HEK293 (cell line): Measurements from ENCODE around the gene CRLF2.

Source experiments
- GLI2 ChIP-seq: fragments of 450-650 bp; formaldehyde crosslinking; IDR thresholded peaks from 2 replicates; pipeline ENCODE4; 2017; ENCODE audit warnings: missing biosample characterization, missing genetic modification characterization, low read depth, borderline replicate concordance
- GLI4 ChIP-seq: fragments of 450-650 bp; formaldehyde crosslinking; IDR thresholded peaks from 2 replicates; pipeline ENCODE4 v1.5.1; 2016; ENCODE audit warnings: missing biosample characterization, missing genetic modification characterization
- SETDB1 ChIP-seq: IDR thresholded peaks from one replicate; pipeline ENCODE4 v1.6.1; 2017; ENCODE audit warnings: mild to moderate bottlenecking, low read length, moderate library complexity, mixed read lengths; ENCODE audit not compliant: insufficient read length
- SP3 ChIP-seq: fragments of 450-650 bp; formaldehyde crosslinking; IDR thresholded peaks from 2 replicates; pipeline ENCODE4 v1.5.1; 2016; ENCODE audit warnings: missing biosample characterization, missing genetic modification characterization
- TRIM28 ChIP-seq: IDR thresholded peaks from 2 replicates; pipeline ENCODE4 v1.6.1; 2011; ENCODE audit warnings: low read length, control low read depth, borderline replicate concordance
- YY1 ChIP-seq: fragments of 450-650 bp; formaldehyde crosslinking; IDR thresholded peaks from 2 replicates; pipeline ENCODE4 v1.5.1; 2018; ENCODE audit warnings: missing biosample characterization, missing genetic modification characterization
- ZBTB1 ChIP-seq: fragments of 450-650 bp; formaldehyde crosslinking; IDR thresholded peaks from 2 replicates; pipeline ENCODE4 v1.5.1; 2016; ENCODE audit warnings: missing biosample characterization, missing genetic modification characterization
- ZBTB17 ChIP-seq: fragments of 450-650 bp; formaldehyde crosslinking; IDR thresholded peaks from 2 replicates; pipeline ENCODE4 v1.5.1; 2016; ENCODE audit warnings: missing biosample characterization, missing genetic modification characterization
- ZFHX2 ChIP-seq: fragments of 450-650 bp; formaldehyde crosslinking; conservative IDR thresholded peaks from 2 replicates; pipeline ENCODE4 v1.5.1; 2016; ENCODE audit warnings: missing biosample characterization, missing genetic modification characterization
- ZFP41 ChIP-seq: fragments of 450-650 bp; formaldehyde crosslinking; IDR thresholded peaks from 2 replicates; pipeline ENCODE4 v1.5.1; 2016; ENCODE audit warnings: missing biosample characterization, missing genetic modification characterization, borderline replicate concordance
- ZNF157 ChIP-seq: fragments of 450-650 bp; formaldehyde crosslinking; IDR thresholded peaks from 2 replicates; pipeline ENCODE4 v1.5.1; 2016; ENCODE audit warnings: missing biosample characterization, missing genetic modification characterization
- ZNF184 ChIP-seq: fragments of 450-650 bp; IDR thresholded peaks from 2 replicates; pipeline ENCODE4 v1.5.1; 2018; ENCODE audit warnings: missing biosample characterization, mild to moderate bottlenecking, missing genetic modification characterization
- ZNF221 ChIP-seq: fragments of 450-650 bp; formaldehyde crosslinking; IDR thresholded peaks from 2 replicates; pipeline ENCODE4 v1.5.1; 2017; ENCODE audit warnings: missing biosample characterization, missing genetic modification characterization, borderline replicate concordance
- ZNF292 ChIP-seq: fragments of 450-650 bp; formaldehyde crosslinking; IDR thresholded peaks from 2 replicates; pipeline ENCODE4 v1.5.1; 2016; ENCODE audit warnings: low read depth, missing biosample characterization, missing genetic modification characterization, borderline replicate concordance
- ZNF311 ChIP-seq: fragments of 450-650 bp; formaldehyde crosslinking; IDR thresholded peaks from 2 replicates; pipeline ENCODE4 v1.5.1; 2017; ENCODE audit warnings: missing biosample characterization, missing genetic modification characterization, borderline replicate concordance
- ZNF324 ChIP-seq: fragments of 450-650 bp; formaldehyde crosslinking; IDR thresholded peaks from 2 replicates; pipeline ENCODE4 v1.5.1; 2016; ENCODE audit warnings: missing biosample characterization, missing genetic modification characterization
- ZNF48 ChIP-seq: fragments of 450-650 bp; formaldehyde crosslinking; IDR thresholded peaks from 2 replicates; pipeline ENCODE4 v1.5.1; 2016; ENCODE audit warnings: missing biosample characterization, missing genetic modification characterization
- ZNF549 ChIP-seq: fragments of 450-650 bp; IDR thresholded peaks from 2 replicates; pipeline ENCODE4 v1.5.1; 2018; ENCODE audit warnings: missing biosample characterization, missing genetic modification characterization, mild to moderate bottlenecking, inconsistent platforms, moderate library complexity
- ZNF585B ChIP-seq: fragments of 450-650 bp; formaldehyde crosslinking; IDR thresholded peaks from 2 replicates; pipeline ENCODE4 v1.5.1; 2016; ENCODE audit warnings: missing biosample characterization, missing genetic modification characterization
- ZNF629 ChIP-seq: fragments of 450-650 bp; formaldehyde crosslinking; IDR thresholded peaks from 2 replicates; pipeline ENCODE4 v1.5.1; 2017; ENCODE audit warnings: missing biosample characterization, missing genetic modification characterization
- ZNF670 ChIP-seq: fragments of 450-650 bp; formaldehyde crosslinking; IDR thresholded peaks from 2 replicates; pipeline ENCODE4 v1.5.1; 2016; ENCODE audit warnings: missing biosample characterization, missing genetic modification characterization, low read depth
- ZNF76 ChIP-seq: fragments of 450-650 bp; formaldehyde crosslinking; IDR thresholded peaks from 2 replicates; pipeline ENCODE4; 2016; ENCODE audit warnings: low read depth, missing biosample characterization, missing genetic modification characterization, borderline replicate concordance
- ZNF837 ChIP-seq: fragments of 450-650 bp; formaldehyde crosslinking; IDR thresholded peaks from 2 replicates; pipeline ENCODE4 v1.5.1; 2016; ENCODE audit warnings: missing biosample characterization, missing genetic modification characterization
- ZXDB ChIP-seq: fragments of 450-650 bp; formaldehyde crosslinking; IDR thresholded peaks from 2 replicates; pipeline ENCODE4 v1.5.1; 2016; ENCODE audit warnings: missing biosample characterization, missing genetic modification characterization
- TF ChIP-seq, protein P1 (sequence below): fragments of 450-650 bp; formaldehyde crosslinking; IDR thresholded peaks from 2 replicates; pipeline ENCODE4 v1.5.0; 2017; ENCODE audit warnings: missing biosample characterization, missing genetic modification characterization, borderline replicate concordance
- TF ChIP-seq, protein P2 (sequence below): fragments of 450-650 bp; formaldehyde crosslinking; IDR thresholded peaks from 2 replicates; pipeline ENCODE4 v1.5.1; 2016; ENCODE audit warnings: missing biosample characterization, missing genetic modification characterization
- TF ChIP-seq, protein P3 (sequence below): fragments of 450-650 bp; IDR thresholded peaks from 2 replicates; pipeline ENCODE4 v1.5.1; 2018; ENCODE audit warnings: missing biosample characterization, mild to moderate bottlenecking, missing genetic modification characterization
- TF ChIP-seq, protein P4 (sequence below): fragments of 450-650 bp; formaldehyde crosslinking; IDR thresholded peaks from 2 replicates; pipeline ENCODE4 v1.5.1; 2016; ENCODE audit warnings: missing biosample characterization, missing genetic modification characterization
- TF ChIP-seq, protein P5 (sequence below): fragments of 450-650 bp; formaldehyde crosslinking; IDR thresholded peaks from 2 replicates; pipeline ENCODE4 v1.5.1; 2016; ENCODE audit warnings: missing biosample characterization, missing genetic modification characterization, borderline replicate concordance

The CRLF2 gene

DNA sequence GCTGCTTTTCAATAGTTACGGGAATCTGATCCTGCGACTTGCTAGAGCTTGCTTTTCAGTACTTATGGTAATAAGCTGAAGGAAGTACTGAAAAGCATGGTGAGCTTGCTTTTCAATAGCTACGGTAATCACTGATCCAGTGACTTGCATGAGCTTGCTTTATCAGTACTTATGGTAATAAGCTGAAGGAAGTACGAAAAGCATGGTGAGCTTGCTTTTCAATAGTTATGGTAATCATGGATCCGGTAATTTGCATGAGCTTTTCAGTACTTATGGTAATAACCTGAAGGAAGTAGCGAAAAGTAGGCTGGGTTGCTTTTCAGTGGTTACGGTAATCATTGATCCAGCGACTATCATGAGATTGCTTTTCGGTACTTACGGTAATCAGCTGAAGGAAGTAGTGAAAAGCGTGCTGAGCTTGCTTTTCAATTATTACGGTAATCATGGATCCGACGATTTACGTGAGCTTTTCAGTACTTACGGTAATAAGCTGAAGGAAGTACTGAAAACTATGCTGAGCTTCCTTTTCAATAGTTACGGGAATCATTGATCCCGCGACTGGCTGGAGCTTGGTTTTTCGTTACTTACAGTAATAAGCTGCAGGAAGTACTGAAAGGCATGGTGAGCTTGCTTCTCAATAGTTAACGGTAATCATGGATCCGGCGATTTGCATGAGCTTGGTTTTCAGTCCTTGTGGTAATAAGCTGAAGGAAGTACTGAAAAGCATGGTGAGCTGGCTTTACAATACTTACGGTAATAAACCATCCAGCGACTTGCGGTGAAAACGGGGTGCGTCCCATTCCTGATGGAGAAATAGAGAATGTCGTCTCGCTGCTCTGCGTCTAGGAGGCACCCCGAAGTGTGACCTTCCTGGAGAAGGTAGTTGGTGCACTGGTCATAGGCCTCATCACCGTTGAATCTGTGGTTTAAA is 6.5 kb downstream of the CRLF2 start (continued):
- TF ChIP-seq, protein P1, sequence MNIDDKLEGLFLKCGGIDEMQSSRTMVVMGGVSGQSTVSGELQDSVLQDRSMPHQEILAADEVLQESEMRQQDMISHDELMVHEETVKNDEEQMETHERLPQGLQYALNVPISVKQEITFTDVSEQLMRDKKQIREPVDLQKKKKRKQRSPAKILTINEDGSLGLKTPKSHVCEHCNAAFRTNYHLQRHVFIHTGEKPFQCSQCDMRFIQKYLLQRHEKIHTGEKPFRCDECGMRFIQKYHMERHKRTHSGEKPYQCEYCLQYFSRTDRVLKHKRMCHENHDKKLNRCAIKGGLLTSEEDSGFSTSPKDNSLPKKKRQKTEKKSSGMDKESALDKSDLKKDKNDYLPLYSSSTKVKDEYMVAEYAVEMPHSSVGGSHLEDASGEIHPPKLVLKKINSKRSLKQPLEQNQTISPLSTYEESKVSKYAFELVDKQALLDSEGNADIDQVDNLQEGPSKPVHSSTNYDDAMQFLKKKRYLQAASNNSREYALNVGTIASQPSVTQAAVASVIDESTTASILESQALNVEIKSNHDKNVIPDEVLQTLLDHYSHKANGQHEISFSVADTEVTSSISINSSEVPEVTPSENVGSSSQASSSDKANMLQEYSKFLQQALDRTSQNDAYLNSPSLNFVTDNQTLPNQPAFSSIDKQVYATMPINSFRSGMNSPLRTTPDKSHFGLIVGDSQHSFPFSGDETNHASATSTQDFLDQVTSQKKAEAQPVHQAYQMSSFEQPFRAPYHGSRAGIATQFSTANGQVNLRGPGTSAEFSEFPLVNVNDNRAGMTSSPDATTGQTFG, result no peak
- TF ChIP-seq YY1 (peak; percentile 58; the same call in 1 of the 2 replicates), ZNF549 (tag by site-specific recombination) (no peak), ZBTB17 (tag by site-specific recombination) (peak; percentile 59), GLI2 (no peak), ZFP41 (no peak), ZNF157 (tag by site-specific recombination) (no peak), ZNF670 (no peak), ZNF292 (tag by site-specific recombination) (no peak), ZNF221 (tag by site-specific recombination) (no peak), SP3 (no peak), ZNF76 (tag by site-specific recombination) (no peak), ZFHX2 (tag by site-specific recombination) (no peak), ZXDB (tag by site-specific recombination) (peak; percentile 60; the same call in 1 of the 2 replicates), ZNF311 (tag by site-specific recombination) (no peak), ZBTB1 (tag by site-specific recombination) (no peak), TRIM28 (peak; percentile 100), SETDB1 (peak; percentile 53), ZNF48 (no peak), ZNF184 (tag by site-specific recombination) (peak; percentile 38; the same call in 1 of the 2 replicates), ZNF629 (peak; percentile 45; the same call in 1 of the 2 replicates), ZNF585B (tag by site-specific recombination) (no peak), ZNF324 (tag by site-specific recombination) (peak; percentile 67; the same call in 1 of the 2 replicates), GLI4 (tag by site-specific recombination) (no peak), ZNF837 (tag by site-specific recombination) (no peak)
- TF ChIP-seq, protein P2, sequence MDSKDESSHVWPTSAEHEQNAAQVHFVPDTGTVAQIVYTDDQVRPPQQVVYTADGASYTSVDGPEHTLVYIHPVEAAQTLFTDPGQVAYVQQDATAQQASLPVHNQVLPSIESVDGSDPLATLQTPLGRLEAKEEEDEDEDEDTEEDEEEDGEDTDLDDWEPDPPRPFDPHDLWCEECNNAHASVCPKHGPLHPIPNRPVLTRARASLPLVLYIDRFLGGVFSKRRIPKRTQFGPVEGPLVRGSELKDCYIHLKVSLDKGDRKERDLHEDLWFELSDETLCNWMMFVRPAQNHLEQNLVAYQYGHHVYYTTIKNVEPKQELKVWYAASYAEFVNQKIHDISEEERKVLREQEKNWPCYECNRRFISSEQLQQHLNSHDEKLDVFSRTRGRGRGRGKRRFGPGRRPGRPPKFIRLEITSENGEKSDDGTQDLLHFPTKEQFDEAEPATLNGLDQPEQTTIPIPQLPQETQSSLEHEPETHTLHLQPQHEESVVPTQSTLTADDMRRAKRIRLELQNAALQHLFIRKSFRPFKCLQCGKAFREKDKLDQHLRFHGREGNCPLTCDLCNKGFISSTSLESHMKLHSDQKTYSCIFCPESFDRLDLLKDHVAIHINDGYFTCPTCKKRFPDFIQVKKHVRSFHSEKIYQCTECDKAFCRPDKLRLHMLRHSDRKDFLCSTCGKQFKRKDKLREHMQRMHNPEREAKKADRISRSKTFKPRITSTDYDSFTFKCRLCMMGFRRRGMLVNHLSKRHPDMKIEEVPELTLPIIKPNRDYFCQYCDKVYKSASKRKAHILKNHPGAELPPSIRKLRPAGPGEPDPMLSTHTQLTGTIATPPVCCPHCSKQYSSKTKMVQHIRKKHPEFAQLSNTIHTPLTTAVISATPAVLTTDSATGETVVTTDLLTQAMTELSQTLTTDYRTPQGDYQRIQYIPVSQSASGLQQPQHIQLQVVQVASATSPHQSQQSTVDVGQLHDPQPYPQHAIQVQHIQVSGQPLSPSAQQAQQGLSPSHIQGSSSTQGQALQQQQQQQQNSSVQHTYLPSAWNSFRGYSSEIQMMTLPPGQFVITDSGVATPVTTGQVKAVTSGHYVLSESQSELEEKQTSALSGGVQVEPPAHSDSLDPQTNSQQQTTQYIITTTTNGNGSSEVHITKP (tag by site-specific recombination), result no peak
- TF ChIP-seq, protein P3, sequence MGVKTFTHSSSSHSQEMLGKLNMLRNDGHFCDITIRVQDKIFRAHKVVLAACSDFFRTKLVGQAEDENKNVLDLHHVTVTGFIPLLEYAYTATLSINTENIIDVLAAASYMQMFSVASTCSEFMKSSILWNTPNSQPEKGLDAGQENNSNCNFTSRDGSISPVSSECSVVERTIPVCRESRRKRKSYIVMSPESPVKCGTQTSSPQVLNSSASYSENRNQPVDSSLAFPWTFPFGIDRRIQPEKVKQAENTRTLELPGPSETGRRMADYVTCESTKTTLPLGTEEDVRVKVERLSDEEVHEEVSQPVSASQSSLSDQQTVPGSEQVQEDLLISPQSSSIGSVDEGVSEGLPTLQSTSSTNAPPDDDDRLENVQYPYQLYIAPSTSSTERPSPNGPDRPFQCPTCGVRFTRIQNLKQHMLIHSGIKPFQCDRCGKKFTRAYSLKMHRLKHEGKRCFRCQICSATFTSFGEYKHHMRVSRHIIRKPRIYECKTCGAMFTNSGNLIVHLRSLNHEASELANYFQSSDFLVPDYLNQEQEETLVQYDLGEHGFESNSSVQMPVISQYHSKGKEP (tag by site-specific recombination), result no peak
- TF ChIP-seq, protein P4, sequence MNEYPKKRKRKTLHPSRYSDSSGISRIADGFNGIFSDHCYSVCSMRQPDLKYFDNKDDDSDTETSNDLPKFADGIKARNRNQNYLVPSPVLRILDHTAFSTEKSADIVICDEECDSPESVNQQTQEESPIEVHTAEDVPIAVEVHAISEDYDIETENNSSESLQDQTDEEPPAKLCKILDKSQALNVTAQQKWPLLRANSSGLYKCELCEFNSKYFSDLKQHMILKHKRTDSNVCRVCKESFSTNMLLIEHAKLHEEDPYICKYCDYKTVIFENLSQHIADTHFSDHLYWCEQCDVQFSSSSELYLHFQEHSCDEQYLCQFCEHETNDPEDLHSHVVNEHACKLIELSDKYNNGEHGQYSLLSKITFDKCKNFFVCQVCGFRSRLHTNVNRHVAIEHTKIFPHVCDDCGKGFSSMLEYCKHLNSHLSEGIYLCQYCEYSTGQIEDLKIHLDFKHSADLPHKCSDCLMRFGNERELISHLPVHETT, result 0 out of 2 replicates have a peak, but pooled peaks have one; percentile 40
- TF ChIP-seq, protein P5, sequence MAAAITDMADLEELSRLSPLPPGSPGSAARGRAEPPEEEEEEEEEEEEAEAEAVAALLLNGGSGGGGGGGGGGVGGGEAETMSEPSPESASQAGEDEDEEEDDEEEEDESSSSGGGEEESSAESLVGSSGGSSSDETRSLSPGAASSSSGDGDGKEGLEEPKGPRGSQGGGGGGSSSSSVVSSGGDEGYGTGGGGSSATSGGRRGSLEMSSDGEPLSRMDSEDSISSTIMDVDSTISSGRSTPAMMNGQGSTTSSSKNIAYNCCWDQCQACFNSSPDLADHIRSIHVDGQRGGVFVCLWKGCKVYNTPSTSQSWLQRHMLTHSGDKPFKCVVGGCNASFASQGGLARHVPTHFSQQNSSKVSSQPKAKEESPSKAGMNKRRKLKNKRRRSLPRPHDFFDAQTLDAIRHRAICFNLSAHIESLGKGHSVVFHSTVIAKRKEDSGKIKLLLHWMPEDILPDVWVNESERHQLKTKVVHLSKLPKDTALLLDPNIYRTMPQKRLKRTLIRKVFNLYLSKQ, result no peak
